A549 treated with GW870086 at 1 μM for 4 hours (cell line): ENCODE results near the gene SPON1. TPM values are rescaled to one million over a fixed set of nuclear protein-coding genes. Genes with fewer than 3 reads are reported as not detected.

ENCODE experiments used
- total RNA-seq: library from RNA; stranded (reverse); fragments of 200-300 nt; extraction: Qiagen RNA extraction; gene quantifications from 5 replicates; pipeline ENCODE4 v1.2.3, GENCODE V29; 2022; ENCODE audit warnings: low read depth

SPON1 gene
- not detected in 5 replicates for total RNA-seq

GRCh38 chr11:13962562-13963168 lies at the start of gene SPON1:
Gene SPON1 (plus strand): TSS chr11:13962723. CDS start chr11:13962905, 182 bp downstream.

